Measurements from ENCODE around the gene SNCA. TPM values are rescaled to one million over a fixed set of nuclear protein-coding genes. Genes with fewer than 3 reads are reported as not detected.
A peak's percentile ranks its signal among the peaks of the same experiment; 100 is the strongest.

SNCA gene
- total RNA-seq, 2 donors from 2014 or later = 5.6 to 8.7 TPM

GRCh38 chr4:89773805-89774204, 63.2 kb downstream of the SNCA start:
- intact Hi-C loops (cut with DNase I) = no loop called here
- Histone ChIP-seq H3K36me3 (no peaks in the 10 kb centered on the region), H3K27ac (no peak overlapping the region), H3K4me1 (replicated peaks) (no peaks in the 10 kb centered on the region), H3K9me3 (no peaks in the 10 kb centered on the region), H3K27me3 (replicated peaks; ENCODE audit: insufficient read depth) (no peaks in the 10 kb centered on the region), H3K4me3 (no peak overlapping the region)
- no peak for DNase-seq (ENCODE audit: low spot score)
- 91% methylated on average over 2 of the region's 2 CpGs for WGBS
- no peak for TF ChIP-seq POLR2A (IDR thresholded peaks at IDR 0.05)
- no peak for TF ChIP-seq POLR2AphosphoS5 (IDR thresholded peaks at IDR 0.05)
- TF ChIP-seq CTCF (IDR thresholded peaks at IDR 0.05) = no peak

GRCh38 chr4:89769856-89770255, 67.1 kb downstream of the SNCA start:
- whole genome bisulfite sequencing = 93% methylated on average over 3 of the region's 3 CpGs
- intact Hi-C loops (cut with DNase I) = no loop called here
- no peak for TF ChIP-seq POLR2A (IDR thresholded peaks at IDR 0.05)
- no peak for TF ChIP-seq CTCF (IDR thresholded peaks at IDR 0.05)
- TF ChIP-seq POLR2AphosphoS5 (IDR thresholded peaks at IDR 0.05) = no peak
- no peaks in the 10 kb centered on the region for H3K27me3 ChIP-seq (replicated peaks; ENCODE audit: insufficient read depth)
- DNase-seq (ENCODE audit: low spot score) = no peak
- no peak overlapping the region for H3K27ac ChIP-seq
- no peaks in the 10 kb centered on the region for H3K36me3 ChIP-seq
- no peak overlapping the region for H3K4me3 ChIP-seq
- no peaks in the 10 kb centered on the region for H3K4me1 ChIP-seq (replicated peaks)
- no peaks in the 10 kb centered on the region for H3K9me3 ChIP-seq

- TF ChIP-seq CTCF (IDR thresholded peaks at IDR 0.05) = no peak
- TF ChIP-seq POLR2A (IDR thresholded peaks at IDR 0.05) = no peak
- no peak for TF ChIP-seq POLR2AphosphoS5 (IDR thresholded peaks at IDR 0.05)
- H3K27ac ChIP-seq = no peak overlapping the region
- H3K4me1 ChIP-seq (replicated peaks) = no peaks in the 10 kb centered on the region
- H3K4me3 ChIP-seq = no peak overlapping the region
- no peaks in the 10 kb centered on the region for H3K9me3 ChIP-seq
- H3K27me3 ChIP-seq (replicated peaks; ENCODE audit: insufficient read depth) = no peaks in the 10 kb centered on the region
- no peak for DNase-seq (ENCODE audit: low spot score)
- intact Hi-C loops (cut with DNase I) = no loop called here
- no peaks in the 10 kb centered on the region for H3K36me3 ChIP-seq
Measured at GRCh38 chr4:89767924-89768323, 69.0 kb downstream of the SNCA start.

- TF ChIP-seq POLR2AphosphoS5 (IDR thresholded peaks at IDR 0.05) (no peak), POLR2A (IDR thresholded peaks at IDR 0.05) (no peak), CTCF (IDR thresholded peaks at IDR 0.05) (no peak)
- 33% methylated on average over 2 of the region's 2 CpGs for WGBS
- Histone ChIP-seq H3K4me1 (replicated peaks) (no peaks in the 10 kb centered on the region), H3K27ac (no peak overlapping the region), H3K27me3 (replicated peaks; ENCODE audit: insufficient read depth) (no peaks in the 10 kb centered on the region), H3K4me3 (no peak overlapping the region), H3K36me3 (no peaks in the 10 kb centered on the region), H3K9me3 (no peaks in the 10 kb centered on the region)
- intact Hi-C loops (cut with DNase I) = no loop called here
- peak; percentile 12 for DNase-seq (ENCODE audit: low spot score)
Measured at GRCh38 chr4:89765966-89766365, 71.0 kb downstream of the SNCA start.

- no peaks in the 10 kb centered on the region for H3K9me3 ChIP-seq
- TF ChIP-seq CTCF (IDR thresholded peaks at IDR 0.05) (no peak), POLR2A (IDR thresholded peaks at IDR 0.05) (no peak), POLR2AphosphoS5 (IDR thresholded peaks at IDR 0.05) (no peak)
- H3K4me1 ChIP-seq (replicated peaks) = no peaks in the 10 kb centered on the region
- no peak for DNase-seq (ENCODE audit: low spot score)
- no peaks in the 10 kb centered on the region for H3K27me3 ChIP-seq (replicated peaks; ENCODE audit: insufficient read depth)
- 23% methylated on average over 2 of the region's 2 CpGs for WGBS
- H3K4me3 ChIP-seq = no peak overlapping the region
- no peak overlapping the region for H3K27ac ChIP-seq
- no peaks in the 10 kb centered on the region for H3K36me3 ChIP-seq
- intact Hi-C loops (cut with DNase I) = no loop called here
Measured at GRCh38 chr4:89765528-89765927, 71.4 kb downstream of the SNCA start.
